ACC112 (cell line): ENCODE measurements around the gene MAN2A1.
A peak's percentile ranks its signal among the peaks of the same experiment; 100 is the strongest.

Experiments
- H2AFZ ChIP-seq: fragments of 200-600 bp; sonication (generic); one replicate; pipeline ENCODE4 v1.6.0; 2017; ENCODE audit warnings: antibody characterized with exemption, low read length; ENCODE audit not compliant: unreplicated experiment
- H3K27ac ChIP-seq: fragments of 200-600 bp; sonication (generic); 2 replicates; pipeline ENCODE4 v1.5.1; 2014; ENCODE audit warnings: low read depth, mild to moderate bottlenecking, antibody characterized with exemption, low read length, moderate library complexity
- H3K27me3 ChIP-seq: fragments of 200-600 bp; sonication (generic); 2 replicates; pipeline ENCODE4 v1.6.1; 2014; ENCODE audit warnings: mild to moderate bottlenecking, antibody characterized with exemption, low read length, moderate library complexity, mixed read lengths; ENCODE audit not compliant: insufficient read depth
- H3K36me3 ChIP-seq: fragments of 200-600 bp; sonication (generic); 2 replicates; pipeline ENCODE4 v1.6.1; 2016; ENCODE audit warnings: mild to moderate bottlenecking, antibody characterized with exemption, low read length, moderate library complexity, mixed read lengths; ENCODE audit not compliant: insufficient read depth
- H3K4me1 ChIP-seq: fragments of 200-600 bp; sonication (generic); one replicate; pipeline ENCODE4 v1.6.1; 2016; ENCODE audit warnings: low read length, mixed read lengths; ENCODE audit not compliant: insufficient read depth, unreplicated experiment, control insufficient read depth
- H3K4me3 ChIP-seq: fragments of 200-600 bp; sonication (generic); 2 replicates; pipeline ENCODE4 v1.5.1; 2014; ENCODE audit warnings: mild to moderate bottlenecking, low read depth, low read length
- H3K79me2 ChIP-seq: fragments of 200-600 bp; sonication (generic); one replicate; pipeline ENCODE4 v1.6.0; 2016; ENCODE audit warnings: low read length; ENCODE audit not compliant: control insufficient read depth, unreplicated experiment, insufficient read depth

Gene MAN2A1

DNA sequence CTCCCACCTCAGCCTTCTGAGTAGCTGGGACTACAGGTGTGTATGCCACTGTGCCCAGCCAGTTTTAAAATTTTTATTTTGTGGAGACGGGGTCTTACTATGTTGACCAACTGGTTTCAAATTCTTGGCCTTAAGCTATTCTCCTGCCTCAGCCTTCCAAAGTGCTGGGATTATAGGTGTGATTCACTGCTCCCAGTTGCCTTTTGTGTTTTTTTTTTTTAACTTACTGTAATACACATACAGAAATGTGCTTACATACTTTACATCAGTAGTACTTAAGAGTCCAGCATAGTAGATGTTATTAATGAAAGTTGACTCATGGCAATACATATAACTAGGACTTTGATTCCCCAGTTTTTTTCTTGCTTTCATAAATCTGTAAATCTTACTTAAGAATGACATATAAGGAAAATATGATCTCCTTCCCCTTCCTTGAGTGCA is 4.7 kb downstream of the MAN2A1 start:
- H3K4me3 ChIP-seq, result no peak overlapping the region
- peaks cover 34% of the 10 kb centered on the region for H3K4me1 ChIP-seq
- H3K27me3 ChIP-seq, result no peaks in the 10 kb centered on the region
- H2AFZ ChIP-seq, result no peak overlapping the region
- no peak overlapping the region for H3K27ac ChIP-seq
- H3K36me3 ChIP-seq, result no peaks in the 10 kb centered on the region
- H3K79me2 ChIP-seq, result peaks cover 71% of the 10 kb centered on the region

DNA sequence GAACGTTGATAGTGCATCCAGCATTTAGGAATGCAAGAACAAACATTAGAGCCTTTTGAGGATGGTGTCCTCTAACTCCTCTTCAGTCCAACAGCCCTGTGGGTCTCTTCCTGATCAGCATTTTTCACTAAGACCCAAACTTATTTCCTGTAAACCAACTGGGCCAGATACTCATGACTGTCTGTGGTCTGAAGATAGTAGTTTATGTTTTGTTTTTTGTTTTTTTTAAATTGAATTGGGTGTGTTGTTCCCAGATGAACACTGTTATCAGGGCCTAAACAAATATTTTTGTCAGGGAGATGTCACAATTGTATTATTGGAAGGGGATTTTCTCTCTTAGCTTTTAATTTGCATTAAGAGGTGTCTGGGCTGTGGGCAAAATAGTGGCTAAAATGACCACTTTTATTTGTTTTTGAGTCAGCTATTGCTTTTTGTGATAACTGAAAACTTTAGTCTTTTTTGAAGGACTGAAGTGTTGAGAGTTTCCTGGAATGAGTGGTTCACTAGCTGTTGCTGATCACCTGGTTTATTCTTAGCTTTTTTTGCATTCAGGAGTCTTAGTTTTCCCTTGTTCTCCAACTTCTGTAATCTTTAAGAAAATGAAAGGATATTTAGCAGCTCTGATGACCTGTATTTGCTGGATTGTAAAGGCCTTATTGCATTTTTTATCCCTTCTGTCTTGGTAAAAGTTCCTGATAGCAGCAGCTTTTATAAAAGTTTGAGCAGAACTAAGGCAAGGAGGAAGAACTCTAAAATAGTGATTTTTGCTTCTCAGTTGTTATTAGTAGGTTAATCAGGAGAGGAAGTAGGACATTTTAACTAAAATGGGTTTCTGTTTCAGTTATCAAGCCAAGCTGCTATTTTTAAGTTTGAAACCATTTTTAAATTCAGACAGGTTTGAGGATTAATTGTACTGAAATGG is 5.5 kb downstream of the MAN2A1 start:
- Histone ChIP-seq H3K36me3 (no peaks in the 10 kb centered on the region), H3K4me1 (peaks cover 34% of the 10 kb centered on the region), H3K79me2 (peaks cover 73% of the 10 kb centered on the region), H3K27ac (no peak overlapping the region), H3K27me3 (no peaks in the 10 kb centered on the region), H2AFZ (peak overlapping the region; percentile 24), H3K4me3 (0 out of 2 replicates have a peak overlapping the region, but pooled peaks have one; percentile 21)

DNA sequence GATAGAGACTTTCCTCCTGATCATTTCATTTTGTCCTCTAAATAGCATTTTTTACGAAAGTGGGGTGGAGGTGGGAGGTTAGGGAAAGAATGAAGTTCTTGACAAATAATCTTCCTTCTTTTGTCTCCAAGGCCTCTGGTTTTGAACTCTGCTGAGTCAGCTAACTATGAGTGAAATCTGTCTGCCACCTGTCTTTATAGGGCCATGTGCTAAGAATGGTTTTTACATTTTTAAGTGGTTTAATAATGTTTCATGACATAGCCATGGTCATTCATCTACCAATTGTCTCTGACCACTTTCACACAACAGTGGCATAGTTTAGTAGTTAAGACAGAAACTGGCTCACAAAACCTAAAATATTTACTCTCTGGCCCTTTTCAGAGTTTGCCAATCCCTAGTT is 7.6 kb downstream of the MAN2A1 start:
- Histone ChIP-seq H3K4me1 (peaks cover 29% of the 10 kb centered on the region), H3K79me2 (peaks cover 71% of the 10 kb centered on the region), H3K27me3 (no peaks in the 10 kb centered on the region), H3K4me3 (no peak overlapping the region), H3K27ac (no peak overlapping the region), H3K36me3 (no peaks in the 10 kb centered on the region), H2AFZ (no peak overlapping the region)

DNA sequence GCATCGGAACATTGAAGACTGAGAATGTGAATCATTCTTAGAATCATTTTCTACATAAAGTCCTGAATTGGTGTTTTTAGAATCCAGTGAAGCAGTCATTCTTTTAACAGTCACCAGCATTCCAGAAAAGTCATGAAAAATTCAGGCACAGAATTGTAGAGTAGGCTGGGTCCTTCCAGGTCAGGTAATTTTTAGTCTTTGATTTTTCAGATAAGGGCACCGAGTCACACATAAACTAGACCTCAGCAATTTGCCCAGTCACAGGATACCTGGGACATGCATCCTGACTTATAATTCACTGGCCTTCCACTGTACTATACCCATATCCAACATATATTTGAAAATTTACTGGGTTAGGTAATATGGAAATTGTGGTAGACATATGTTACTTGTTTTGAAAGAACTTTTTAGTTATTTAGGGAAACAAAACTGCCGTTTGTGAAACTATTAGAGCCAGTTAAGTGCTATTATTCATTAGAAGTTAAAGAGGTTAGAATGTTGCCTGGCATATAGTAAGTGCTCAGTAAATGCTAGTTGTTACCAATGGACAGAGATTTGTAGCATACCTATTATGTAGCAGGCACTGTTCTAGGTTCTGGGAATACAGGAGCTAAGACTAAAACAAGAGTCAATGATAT is 10.9 kb downstream of the MAN2A1 start:
- Histone ChIP-seq H2AFZ (no peak overlapping the region), H3K79me2 (peaks cover 45% of the 10 kb centered on the region), H3K4me3 (no peak overlapping the region), H3K36me3 (no peaks in the 10 kb centered on the region), H3K4me1 (peaks cover under 1% of the 10 kb centered on the region), H3K27ac (no peak overlapping the region), H3K27me3 (no peaks in the 10 kb centered on the region)

DNA sequence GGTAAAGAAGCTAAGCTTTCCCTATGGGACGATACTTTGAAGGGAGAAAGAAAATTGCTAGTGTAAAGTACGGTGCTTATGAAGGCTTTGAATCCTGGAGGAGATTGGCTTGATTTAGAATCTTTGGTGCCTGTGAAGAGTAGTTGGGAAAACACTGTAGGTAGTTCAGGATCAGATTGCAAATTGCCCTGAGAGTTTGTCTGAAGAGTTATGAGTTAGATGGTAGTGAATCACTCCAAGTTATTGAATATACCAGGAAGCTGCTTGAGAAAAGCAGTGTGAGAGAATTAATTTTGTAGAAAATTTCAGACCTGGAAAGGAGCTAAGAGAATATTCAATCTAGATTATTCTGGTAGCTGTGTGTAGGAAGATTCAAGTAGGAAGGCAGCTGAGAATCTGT is 11.5 kb downstream of the MAN2A1 start:
- Histone ChIP-seq H3K36me3 (no peaks in the 10 kb centered on the region), H3K27me3 (no peaks in the 10 kb centered on the region), H3K79me2 (peaks cover 47% of the 10 kb centered on the region), H2AFZ (no peak overlapping the region), H3K4me3 (no peak overlapping the region), H3K27ac (no peak overlapping the region), H3K4me1 (no peaks in the 10 kb centered on the region)

DNA sequence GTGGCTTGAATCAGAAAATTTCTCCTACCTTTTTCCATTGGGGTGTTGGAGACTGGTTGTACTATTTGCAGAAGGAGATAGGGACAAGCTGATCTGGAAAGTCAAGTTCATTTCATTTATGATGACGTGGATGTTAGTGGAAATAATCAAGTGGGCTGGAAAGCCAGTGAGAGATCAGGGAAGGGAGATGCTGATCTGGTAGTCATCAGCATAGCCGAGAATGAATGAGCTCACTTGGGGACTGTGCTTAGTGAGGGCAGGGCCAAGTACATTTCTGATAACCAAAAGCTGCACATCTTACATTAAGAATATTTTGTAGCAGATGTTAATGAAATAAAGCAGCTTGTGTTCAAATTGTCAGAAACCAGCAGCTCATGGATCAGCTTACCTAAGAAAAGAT is 12.1 kb downstream of the MAN2A1 start:
- no peaks in the 10 kb centered on the region for H3K4me1 ChIP-seq
- H3K36me3 ChIP-seq, result no peaks in the 10 kb centered on the region
- H2AFZ ChIP-seq, result no peak overlapping the region
- no peak overlapping the region for H3K27ac ChIP-seq
- H3K27me3 ChIP-seq, result no peaks in the 10 kb centered on the region
- H3K79me2 ChIP-seq, result peaks cover 45% of the 10 kb centered on the region
- H3K4me3 ChIP-seq, result no peak overlapping the region

DNA sequence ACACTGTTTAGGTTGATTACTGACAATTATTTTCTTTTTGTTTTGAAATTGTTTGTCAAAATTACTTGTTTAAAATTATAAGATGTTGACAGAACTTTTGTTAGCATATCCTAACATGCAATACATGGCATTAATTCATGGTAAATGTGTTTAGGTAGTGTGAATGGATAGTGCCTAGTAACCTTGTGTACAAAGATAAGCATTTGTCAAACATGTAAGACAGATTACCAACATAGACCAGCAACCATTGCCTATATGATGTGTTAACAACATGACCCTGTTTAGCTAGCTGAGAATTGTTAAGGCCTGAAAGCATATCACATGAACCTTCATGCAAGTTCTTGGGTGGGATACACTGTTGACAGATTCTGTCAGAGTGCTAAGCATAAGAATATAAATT is 13.4 kb downstream of the MAN2A1 start:
- Histone ChIP-seq H3K27me3 (no peaks in the 10 kb centered on the region), H3K4me1 (no peaks in the 10 kb centered on the region), H3K79me2 (peaks cover 43% of the 10 kb centered on the region)

DNA sequence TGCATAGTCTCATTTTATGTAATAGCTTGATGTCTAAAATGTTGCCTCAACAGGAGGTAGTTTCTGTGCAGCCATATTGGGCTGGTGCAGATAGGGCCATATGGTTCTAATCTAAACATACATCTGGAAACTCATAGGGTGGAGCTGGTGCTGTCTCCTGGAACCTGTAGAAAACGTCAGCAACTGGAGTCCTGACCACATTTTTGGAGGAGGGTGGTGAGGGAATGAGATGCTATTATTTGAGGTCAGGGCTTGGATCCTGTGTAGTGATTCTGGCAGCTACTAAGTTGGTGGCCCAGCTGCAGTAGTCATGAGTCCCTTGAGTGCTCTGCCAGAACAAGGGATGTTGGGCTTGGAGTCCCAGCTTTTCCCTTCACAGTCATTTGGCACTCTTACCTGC is 14.1 kb downstream of the MAN2A1 start:
- Histone ChIP-seq H3K4me1 (no peaks in the 10 kb centered on the region), H3K79me2 (peaks cover 36% of the 10 kb centered on the region), H3K27ac (no peak overlapping the region), H3K36me3 (no peaks in the 10 kb centered on the region), H3K4me3 (no peak overlapping the region), H3K27me3 (no peaks in the 10 kb centered on the region), H2AFZ (no peak overlapping the region)

More for the DNA sequence above, 13.4 kb downstream of the MAN2A1 start:
- H2AFZ ChIP-seq, result no peak overlapping the region
- H3K27ac ChIP-seq, result no peak overlapping the region
- no peaks in the 10 kb centered on the region for H3K36me3 ChIP-seq
- no peak overlapping the region for H3K4me3 ChIP-seq

DNA sequence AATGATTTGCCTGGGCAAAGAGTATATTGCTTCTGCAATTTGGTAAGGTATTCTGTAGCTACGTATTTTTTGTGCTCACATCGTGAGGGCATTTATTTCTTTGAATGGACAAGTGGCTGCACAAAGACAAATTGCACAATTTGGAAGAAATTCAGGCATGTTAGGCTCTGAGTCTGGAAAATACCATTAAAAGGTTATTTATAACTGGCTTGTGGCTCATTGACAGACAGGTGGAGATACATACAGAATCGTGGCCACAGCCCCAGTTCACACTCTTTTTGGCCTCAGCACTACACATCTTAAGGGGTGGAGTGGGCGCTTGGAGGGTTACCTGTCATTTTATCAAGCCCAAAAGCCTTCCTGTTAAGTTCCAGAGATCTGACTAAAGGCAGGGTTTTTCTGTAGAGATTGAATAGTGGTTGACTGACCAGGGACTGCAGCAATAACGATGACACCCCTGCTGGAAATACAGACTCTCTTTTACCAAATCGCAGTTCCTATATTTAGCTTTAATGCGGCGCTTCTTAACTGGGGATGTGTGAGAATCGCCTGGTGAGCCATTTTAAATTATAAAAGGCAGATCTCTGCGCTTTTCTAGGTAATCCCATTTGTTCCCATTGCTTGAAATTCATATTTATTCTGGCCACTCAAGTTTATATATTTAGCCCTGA is 14.7 kb downstream of the MAN2A1 start:
- H3K27ac ChIP-seq, result no peak overlapping the region
- no peaks in the 10 kb centered on the region for H3K36me3 ChIP-seq
- no peaks in the 10 kb centered on the region for H3K27me3 ChIP-seq
- peaks cover 36% of the 10 kb centered on the region for H3K79me2 ChIP-seq
- H3K4me3 ChIP-seq, result no peak overlapping the region
- H3K4me1 ChIP-seq, result no peaks in the 10 kb centered on the region
- no peak overlapping the region for H2AFZ ChIP-seq

DNA sequence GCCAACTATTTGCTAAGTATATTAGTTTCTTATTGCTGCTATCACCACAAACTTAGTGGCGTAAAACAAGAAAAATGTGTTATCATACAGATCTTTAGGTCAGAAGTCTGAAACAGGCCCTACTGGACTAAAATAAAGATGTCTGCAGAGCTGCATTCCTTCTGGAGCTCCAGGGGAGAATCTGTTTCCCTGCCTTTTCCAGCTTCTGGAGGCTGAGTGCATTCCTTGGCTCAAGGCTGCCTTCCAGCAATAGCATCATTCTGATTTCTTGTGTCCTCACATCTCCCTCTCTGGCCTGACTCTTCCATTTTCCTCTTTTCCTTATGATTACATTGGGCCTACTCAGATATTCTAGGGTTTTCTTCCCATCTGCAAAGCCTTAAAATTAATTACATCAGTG is 15.9 kb downstream of the MAN2A1 start:
- no peak overlapping the region for H2AFZ ChIP-seq
- H3K36me3 ChIP-seq, result no peaks in the 10 kb centered on the region
- no peaks in the 10 kb centered on the region for H3K4me1 ChIP-seq
- H3K79me2 ChIP-seq, result peaks cover 35% of the 10 kb centered on the region
- no peak overlapping the region for H3K4me3 ChIP-seq
- H3K27me3 ChIP-seq, result no peaks in the 10 kb centered on the region
- H3K27ac ChIP-seq, result no peak overlapping the region
